ENCODE measurements around the gene ZNF365.
"Not testable (repeated sequence)": the region's sequence is repeated elsewhere in the genome, so short reads cannot be mapped to it uniquely, and the experiment has no call there.

Gene ZNF365

DNA sequence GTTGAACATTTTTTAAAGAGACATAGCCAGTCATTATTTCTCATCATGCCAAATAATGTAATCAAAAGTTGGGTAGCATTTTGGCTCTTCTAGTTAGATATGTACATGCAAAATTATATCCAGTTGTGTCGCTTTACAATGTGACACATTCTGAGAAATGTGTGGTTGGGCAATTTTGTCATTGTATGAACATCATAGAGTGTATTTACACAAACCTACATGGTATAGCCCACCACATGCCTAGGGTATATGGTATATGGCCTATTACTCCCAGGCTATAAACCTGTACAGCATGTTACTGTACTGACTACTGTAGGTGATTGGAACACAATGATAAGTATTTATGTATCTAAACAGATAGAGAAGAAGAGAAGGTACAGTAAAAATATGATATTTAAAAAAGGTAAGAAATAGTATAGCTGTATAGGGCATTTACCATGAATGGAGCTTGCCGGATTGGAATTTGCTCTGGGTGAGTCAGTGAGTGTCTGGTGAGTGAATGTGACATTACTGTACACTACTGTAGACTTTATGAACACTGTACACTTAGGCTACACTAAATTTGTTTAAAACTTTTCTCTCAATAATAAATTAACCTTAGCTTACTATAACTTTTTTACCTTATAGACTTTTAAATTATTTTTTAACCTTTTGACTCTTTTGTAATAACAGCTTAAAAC is 16.5 kb downstream of the ZNF365 start:
- Histone ChIP-seq H3K27ac (ENCODE audit: low read depth in 2 of 2, low read length in 2 of 2) (no peak overlapping the region), H3K4me1 (ENCODE audit: control insufficient read depth in 2 of 2, insufficient read depth in 2 of 2, low read length in 2 of 2) (no peaks in the 10 kb centered on the region), H3K36me3 (ENCODE audit: control insufficient read depth in 2 of 2, insufficient read depth in 2 of 2, low read length in 2 of 2) (no peaks in the 10 kb centered on the region)

DNA sequence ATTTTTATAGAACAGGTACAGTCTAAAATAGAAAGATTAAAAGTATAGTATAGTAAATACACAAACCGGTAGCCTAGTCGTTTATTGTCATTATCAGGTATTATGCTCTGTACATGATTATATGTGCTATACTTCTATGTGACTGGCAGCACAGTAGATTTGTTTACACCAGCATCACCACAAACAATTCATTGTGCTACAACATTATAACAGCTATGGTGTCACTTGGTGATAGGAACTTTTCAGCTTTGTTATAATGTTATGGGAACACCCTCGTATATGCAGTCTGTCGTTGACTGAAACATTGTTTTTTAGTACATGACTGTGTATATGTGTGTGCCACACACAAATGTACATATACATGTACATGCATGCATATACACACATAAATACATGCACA is 19.1 kb downstream of the ZNF365 start:
- Histone ChIP-seq H3K4me3 (ENCODE audit: low read length in 2 of 2) (no peak overlapping the region), H3K27ac (ENCODE audit: low read depth in 2 of 2, low read length in 2 of 2) (no peak overlapping the region), H3K4me1 (ENCODE audit: control insufficient read depth in 2 of 2, insufficient read depth in 2 of 2, low read length in 2 of 2) (no peaks in the 10 kb centered on the region), H3K9me3 (ENCODE audit: control insufficient read depth in 2 of 2, low read length in 2 of 2) (no peaks in the 10 kb centered on the region), H3K9ac (ENCODE audit: low read depth in 1 of 2, low read length in 2 of 2) (no peak overlapping the region), H3K36me3 (ENCODE audit: control insufficient read depth in 2 of 2, insufficient read depth in 2 of 2, low read length in 2 of 2) (no peaks in the 10 kb centered on the region), H3K27me3 (ENCODE audit: control insufficient read depth in 2 of 2, insufficient read depth in 2 of 2, low read length in 2 of 2) (no peaks in the 10 kb centered on the region)

More for the DNA sequence above, 16.5 kb downstream of the ZNF365 start:
- H3K4me3 ChIP-seq (ENCODE audit: low read length in 2 of 2): no peak overlapping the region
- H3K9me3 ChIP-seq (ENCODE audit: control insufficient read depth in 2 of 2, low read length in 2 of 2): no peaks in the 10 kb centered on the region
- H3K27me3 ChIP-seq (ENCODE audit: control insufficient read depth in 2 of 2, insufficient read depth in 2 of 2, low read length in 2 of 2): no peaks in the 10 kb centered on the region
- H3K9ac ChIP-seq (ENCODE audit: low read depth in 1 of 2, low read length in 2 of 2): no peak overlapping the region

DNA sequence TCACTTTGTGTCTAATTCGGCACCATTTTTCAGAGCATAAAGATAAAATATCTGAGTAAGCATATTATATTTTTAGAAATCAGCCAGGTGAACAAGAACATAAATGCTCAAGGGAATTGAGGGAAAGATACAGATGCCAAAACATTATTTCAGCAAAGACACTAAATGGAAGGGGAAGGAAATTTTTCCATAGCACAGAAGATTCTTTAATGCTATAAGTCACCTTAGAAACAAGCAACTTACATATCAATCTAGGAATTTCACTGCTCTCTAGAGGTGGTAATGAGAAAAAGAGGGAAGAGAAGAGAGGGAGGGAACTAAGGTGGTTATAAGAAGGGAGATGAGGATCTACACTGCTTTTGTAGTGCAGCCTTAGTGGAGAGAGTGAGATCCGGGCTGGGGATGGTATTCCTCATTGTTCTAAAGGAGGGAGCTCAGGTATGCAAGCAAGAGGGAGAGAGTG is 20.4 kb downstream of the ZNF365 start:
- Histone ChIP-seq H3K9me3 (ENCODE audit: control insufficient read depth in 2 of 2, low read length in 2 of 2) (no peaks in the 10 kb centered on the region), H3K4me1 (ENCODE audit: control insufficient read depth in 2 of 2, insufficient read depth in 2 of 2, low read length in 2 of 2) (no peaks in the 10 kb centered on the region), H3K4me3 (ENCODE audit: low read length in 2 of 2) (no peak overlapping the region), H3K36me3 (ENCODE audit: control insufficient read depth in 2 of 2, insufficient read depth in 2 of 2, low read length in 2 of 2) (no peaks in the 10 kb centered on the region), H3K9ac (ENCODE audit: low read depth in 1 of 2, low read length in 2 of 2) (no peak overlapping the region), H3K27ac (ENCODE audit: low read depth in 2 of 2, low read length in 2 of 2) (no peak overlapping the region), H3K27me3 (ENCODE audit: control insufficient read depth in 2 of 2, insufficient read depth in 2 of 2, low read length in 2 of 2) (no peaks in the 10 kb centered on the region)

DNA sequence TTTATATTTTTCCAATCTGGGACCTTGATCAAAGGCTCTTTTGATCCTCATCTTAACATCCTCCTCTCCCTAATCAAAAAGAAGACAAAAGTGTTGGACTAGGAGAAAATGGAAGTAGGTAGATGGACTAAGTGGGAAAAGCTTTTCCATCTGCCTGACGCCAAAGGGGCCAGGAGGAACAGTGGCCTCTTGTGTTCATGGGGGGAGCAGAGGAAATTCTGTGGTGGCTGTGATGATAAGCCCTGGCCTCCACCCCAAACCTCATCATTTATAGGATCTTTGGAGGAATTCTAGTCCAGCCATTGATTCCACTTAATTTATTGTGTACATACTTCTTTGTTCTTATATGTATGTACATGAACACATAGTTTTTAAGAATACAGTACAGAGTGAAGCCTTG is 21.7 kb downstream of the ZNF365 start:
- H3K27me3 ChIP-seq (ENCODE audit: control insufficient read depth in 2 of 2, insufficient read depth in 2 of 2, low read length in 2 of 2): no peaks in the 10 kb centered on the region
- H3K9ac ChIP-seq (ENCODE audit: low read depth in 1 of 2, low read length in 2 of 2): no peak overlapping the region
- no peak overlapping the region for H3K27ac ChIP-seq (ENCODE audit: low read depth in 2 of 2, low read length in 2 of 2)
- no peaks in the 10 kb centered on the region for H3K4me1 ChIP-seq (ENCODE audit: control insufficient read depth in 2 of 2, insufficient read depth in 2 of 2, low read length in 2 of 2)
- no peak overlapping the region for H3K4me3 ChIP-seq (ENCODE audit: low read length in 2 of 2)
- H3K36me3 ChIP-seq (ENCODE audit: control insufficient read depth in 2 of 2, insufficient read depth in 2 of 2, low read length in 2 of 2): no peaks in the 10 kb centered on the region
- H3K9me3 ChIP-seq (ENCODE audit: control insufficient read depth in 2 of 2, low read length in 2 of 2): no peaks in the 10 kb centered on the region

DNA sequence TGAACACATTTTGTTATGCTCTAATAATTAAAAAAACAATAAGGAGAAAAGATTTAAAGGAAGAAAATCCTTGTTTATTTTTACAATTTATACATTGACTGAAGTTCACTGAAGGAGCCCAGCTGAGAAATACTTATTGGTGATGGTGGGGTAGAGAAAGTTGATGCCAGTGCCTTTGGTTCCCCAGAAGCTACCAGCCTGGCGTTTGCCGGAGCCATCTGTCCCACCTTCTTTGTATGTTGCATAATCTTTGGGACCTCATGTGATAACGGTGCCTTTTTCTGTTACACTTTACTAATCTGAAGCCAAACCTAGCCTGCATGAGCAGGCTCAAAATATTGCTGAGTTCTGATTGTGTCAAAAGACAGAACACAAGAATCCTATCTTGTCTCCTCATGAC is 22.7 kb downstream of the ZNF365 start:
- Histone ChIP-seq H3K9ac (ENCODE audit: low read depth in 1 of 2, low read length in 2 of 2) (no peak overlapping the region), H3K27me3 (ENCODE audit: control insufficient read depth in 2 of 2, insufficient read depth in 2 of 2, low read length in 2 of 2) (no peaks in the 10 kb centered on the region), H3K9me3 (ENCODE audit: control insufficient read depth in 2 of 2, low read length in 2 of 2) (no peaks in the 10 kb centered on the region), H3K4me3 (ENCODE audit: low read length in 2 of 2) (no peak overlapping the region), H3K27ac (ENCODE audit: low read depth in 2 of 2, low read length in 2 of 2) (no peak overlapping the region), H3K4me1 (ENCODE audit: control insufficient read depth in 2 of 2, insufficient read depth in 2 of 2, low read length in 2 of 2) (no peaks in the 10 kb centered on the region), H3K36me3 (ENCODE audit: control insufficient read depth in 2 of 2, insufficient read depth in 2 of 2, low read length in 2 of 2) (no peaks in the 10 kb centered on the region)

DNA sequence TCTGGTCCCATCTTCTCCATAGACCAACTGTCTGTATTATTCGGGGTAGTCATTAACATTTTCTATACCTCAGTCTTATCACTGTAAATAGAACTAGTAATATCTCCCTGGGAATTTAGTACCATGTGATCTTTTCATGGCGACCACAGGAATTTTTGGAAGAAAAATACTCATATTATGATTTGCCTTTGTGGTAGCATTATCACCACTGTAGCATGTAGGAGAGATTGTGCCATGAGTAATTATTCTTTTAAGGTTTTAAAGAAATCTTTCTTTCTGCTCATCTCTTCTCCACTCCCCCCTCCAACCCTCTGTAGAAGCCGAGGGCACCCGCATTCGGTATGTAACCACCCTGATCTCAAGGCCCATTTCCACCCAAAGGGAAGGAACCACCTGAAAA is 25.0 kb downstream of the ZNF365 start:
- no peak overlapping the region for H3K9ac ChIP-seq (ENCODE audit: low read depth in 1 of 2, low read length in 2 of 2)
- H3K4me1 ChIP-seq (ENCODE audit: control insufficient read depth in 2 of 2, insufficient read depth in 2 of 2, low read length in 2 of 2): no peaks in the 10 kb centered on the region
- H3K4me3 ChIP-seq (ENCODE audit: low read length in 2 of 2): no peak overlapping the region
- H3K36me3 ChIP-seq (ENCODE audit: control insufficient read depth in 2 of 2, insufficient read depth in 2 of 2, low read length in 2 of 2): no peaks in the 10 kb centered on the region
- no peak overlapping the region for H3K27ac ChIP-seq (ENCODE audit: low read depth in 2 of 2, low read length in 2 of 2)
- H3K9me3 ChIP-seq (ENCODE audit: control insufficient read depth in 2 of 2, low read length in 2 of 2): no peaks in the 10 kb centered on the region
- H3K27me3 ChIP-seq (ENCODE audit: control insufficient read depth in 2 of 2, insufficient read depth in 2 of 2, low read length in 2 of 2): no peaks in the 10 kb centered on the region

DNA sequence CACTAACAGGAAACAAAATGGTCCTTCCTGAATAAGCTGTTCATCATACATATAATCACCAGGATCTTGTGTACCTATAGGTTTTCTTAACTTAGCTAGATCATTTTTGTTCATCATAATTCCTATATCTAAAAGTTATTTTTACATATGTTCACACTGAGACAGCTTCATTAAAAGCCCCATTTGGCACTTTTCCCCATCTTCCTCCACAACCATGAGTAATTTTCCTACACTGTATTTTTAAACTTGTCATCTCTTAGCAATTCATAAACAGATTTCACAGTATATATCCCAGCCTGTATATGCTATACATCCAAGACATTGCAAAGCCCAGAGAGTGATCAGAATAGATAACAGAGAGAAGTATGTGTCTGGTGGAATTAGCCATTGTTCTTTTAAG is 28.3 kb downstream of the ZNF365 start:
- no peaks in the 10 kb centered on the region for H3K36me3 ChIP-seq (ENCODE audit: control insufficient read depth in 2 of 2, insufficient read depth in 2 of 2, low read length in 2 of 2)
- no peaks in the 10 kb centered on the region for H3K9me3 ChIP-seq (ENCODE audit: control insufficient read depth in 2 of 2, low read length in 2 of 2)
- H3K4me1 ChIP-seq (ENCODE audit: control insufficient read depth in 2 of 2, insufficient read depth in 2 of 2, low read length in 2 of 2): no peaks in the 10 kb centered on the region
- no peak overlapping the region for H3K27ac ChIP-seq (ENCODE audit: low read depth in 2 of 2, low read length in 2 of 2)
- H3K27me3 ChIP-seq (ENCODE audit: control insufficient read depth in 2 of 2, insufficient read depth in 2 of 2, low read length in 2 of 2): no peaks in the 10 kb centered on the region
- no peak overlapping the region for H3K4me3 ChIP-seq (ENCODE audit: low read length in 2 of 2)
- no peak overlapping the region for H3K9ac ChIP-seq (ENCODE audit: low read depth in 1 of 2, low read length in 2 of 2)

DNA sequence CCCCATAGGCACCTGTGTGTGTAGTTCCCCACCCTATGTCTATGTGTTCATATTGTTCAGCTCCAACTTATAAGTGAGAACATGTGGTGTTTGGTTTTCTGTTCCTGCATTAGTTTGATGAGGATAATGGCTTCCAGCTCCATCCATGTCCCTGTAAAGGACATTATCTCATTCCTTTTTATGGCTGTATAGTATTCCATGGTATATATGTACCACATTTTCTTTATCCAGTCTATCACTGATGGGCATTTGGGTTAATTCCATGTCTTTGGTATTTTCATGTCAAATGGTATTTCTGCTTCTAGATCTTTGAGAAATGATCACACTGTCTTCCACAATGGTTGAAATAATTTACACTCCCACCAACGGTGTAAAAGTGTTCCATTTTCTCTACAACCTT is 36.4 kb downstream of the ZNF365 start:
- H3K36me3 ChIP-seq (ENCODE audit: control insufficient read depth in 2 of 2, insufficient read depth in 2 of 2, low read length in 2 of 2); H3K4me3 ChIP-seq (ENCODE audit: low read length in 2 of 2); H3K9ac ChIP-seq (ENCODE audit: low read depth in 1 of 2, low read length in 2 of 2); H3K4me1 ChIP-seq (ENCODE audit: control insufficient read depth in 2 of 2, insufficient read depth in 2 of 2, low read length in 2 of 2); H3K9me3 ChIP-seq (ENCODE audit: control insufficient read depth in 2 of 2, low read length in 2 of 2); H3K27ac ChIP-seq (ENCODE audit: low read depth in 2 of 2, low read length in 2 of 2); H3K27me3 ChIP-seq (ENCODE audit: control insufficient read depth in 2 of 2, insufficient read depth in 2 of 2, low read length in 2 of 2): not testable (repeated sequence)

DNA sequence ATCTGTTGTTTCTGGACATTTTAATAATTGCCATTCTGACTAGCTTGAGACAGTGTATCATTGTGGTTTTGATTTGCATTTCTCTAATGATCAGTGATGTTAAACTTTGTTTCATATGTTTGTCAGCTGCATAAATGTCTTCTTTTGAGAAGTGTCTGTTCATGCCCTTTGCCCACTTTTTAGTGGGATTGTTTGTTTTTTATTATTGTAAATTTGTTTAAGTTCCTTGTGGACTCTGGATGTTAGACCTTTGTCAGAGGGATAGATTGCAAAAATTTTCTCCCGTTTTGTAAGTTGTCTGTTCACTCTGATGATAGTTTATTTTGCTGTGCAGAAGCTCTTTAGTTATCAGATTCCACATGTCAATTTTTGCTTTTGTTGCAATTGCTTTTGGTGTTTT is 36.8 kb downstream of the ZNF365 start:
- not testable (repeated sequence) for H3K4me3 ChIP-seq (ENCODE audit: low read length in 2 of 2); H3K27ac ChIP-seq (ENCODE audit: low read depth in 2 of 2, low read length in 2 of 2); H3K9me3 ChIP-seq (ENCODE audit: control insufficient read depth in 2 of 2, low read length in 2 of 2); H3K36me3 ChIP-seq (ENCODE audit: control insufficient read depth in 2 of 2, insufficient read depth in 2 of 2, low read length in 2 of 2); H3K4me1 ChIP-seq (ENCODE audit: control insufficient read depth in 2 of 2, insufficient read depth in 2 of 2, low read length in 2 of 2); H3K9ac ChIP-seq (ENCODE audit: low read depth in 1 of 2, low read length in 2 of 2); H3K27me3 ChIP-seq (ENCODE audit: control insufficient read depth in 2 of 2, insufficient read depth in 2 of 2, low read length in 2 of 2)

DNA sequence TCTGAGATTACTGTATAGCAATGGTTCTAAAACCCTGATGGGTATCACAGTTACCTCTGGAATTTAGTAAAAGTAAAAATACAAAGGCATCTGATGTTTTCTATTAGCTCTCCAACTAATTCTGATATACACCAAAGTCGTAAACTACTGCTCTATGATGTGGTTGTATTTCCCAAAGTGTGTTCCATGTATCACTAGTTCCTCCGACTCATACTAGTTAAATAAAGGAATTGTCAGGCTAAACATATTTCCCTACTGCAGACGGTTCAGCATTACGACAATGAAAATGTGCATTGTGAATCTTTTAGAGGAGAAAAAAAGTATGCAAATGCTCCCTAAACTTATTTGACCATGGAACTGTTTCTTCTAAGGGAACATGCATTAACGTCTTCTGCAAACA is 38.9 kb downstream of the ZNF365 start:
- no peak overlapping the region for H3K4me3 ChIP-seq (ENCODE audit: low read length in 2 of 2)
- no peak overlapping the region for H3K9ac ChIP-seq (ENCODE audit: low read depth in 1 of 2, low read length in 2 of 2)
- H3K27ac ChIP-seq (ENCODE audit: low read depth in 2 of 2, low read length in 2 of 2): no peak overlapping the region
- no peaks in the 10 kb centered on the region for H3K9me3 ChIP-seq (ENCODE audit: control insufficient read depth in 2 of 2, low read length in 2 of 2)
- H3K27me3 ChIP-seq (ENCODE audit: control insufficient read depth in 2 of 2, insufficient read depth in 2 of 2, low read length in 2 of 2): no peaks in the 10 kb centered on the region
- no peaks in the 10 kb centered on the region for H3K4me1 ChIP-seq (ENCODE audit: control insufficient read depth in 2 of 2, insufficient read depth in 2 of 2, low read length in 2 of 2)
- no peaks in the 10 kb centered on the region for H3K36me3 ChIP-seq (ENCODE audit: control insufficient read depth in 2 of 2, insufficient read depth in 2 of 2, low read length in 2 of 2)

DNA sequence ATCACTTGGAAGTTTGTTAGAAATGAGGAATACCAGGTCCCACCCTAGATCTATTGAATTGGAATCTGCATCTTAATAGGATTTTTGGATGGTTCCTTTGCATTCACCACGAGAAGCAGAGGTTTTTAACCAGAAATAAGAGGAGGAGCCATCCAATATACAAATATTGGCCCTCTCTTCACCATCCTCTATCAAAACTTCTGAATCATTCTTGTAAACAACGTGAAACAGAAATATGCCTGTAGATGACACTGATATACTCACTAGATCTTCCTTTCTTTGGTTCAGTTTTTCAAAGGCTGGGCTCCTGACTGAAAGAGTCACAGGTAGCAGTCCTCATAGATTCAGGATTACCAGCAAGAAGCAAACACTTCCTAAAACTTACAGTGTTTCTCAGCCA is 39.5 kb downstream of the ZNF365 start:
- Histone ChIP-seq H3K9ac (ENCODE audit: low read depth in 1 of 2, low read length in 2 of 2) (no peak overlapping the region), H3K4me3 (ENCODE audit: low read length in 2 of 2) (no peak overlapping the region), H3K4me1 (ENCODE audit: control insufficient read depth in 2 of 2, insufficient read depth in 2 of 2, low read length in 2 of 2) (no peaks in the 10 kb centered on the region), H3K27me3 (ENCODE audit: control insufficient read depth in 2 of 2, insufficient read depth in 2 of 2, low read length in 2 of 2) (no peaks in the 10 kb centered on the region), H3K27ac (ENCODE audit: low read depth in 2 of 2, low read length in 2 of 2) (no peak overlapping the region), H3K36me3 (ENCODE audit: control insufficient read depth in 2 of 2, insufficient read depth in 2 of 2, low read length in 2 of 2) (no peaks in the 10 kb centered on the region), H3K9me3 (ENCODE audit: control insufficient read depth in 2 of 2, low read length in 2 of 2) (no peaks in the 10 kb centered on the region)
